Osteocyte (in vitro differentiated cells): Measurements from ENCODE around the gene SOHLH2. TPM values are rescaled to one million over a fixed set of nuclear protein-coding genes. Genes with fewer than 3 reads are reported as not detected.

Experiments
- DNase-seq: peaks from one replicate; pipeline ENCODE4 v3.0.0; 2021; ENCODE audit warnings: mixed read lengths; ENCODE audit not compliant: unreplicated experiment; ENCODE audit errors: extremely low spot score
- H3K27ac Mint-ChIP-seq: one replicate; pipeline ENCODE4 v1.8.0; 2021; ENCODE audit warnings: mild to moderate bottlenecking, mixed read lengths; ENCODE audit not compliant: unreplicated experiment
- H3K27me3 Mint-ChIP-seq: one replicate; pipeline ENCODE4 v1.8.0; 2021; ENCODE audit warnings: mixed read lengths; ENCODE audit not compliant: unreplicated experiment
- H3K36me3 Mint-ChIP-seq: one replicate; pipeline ENCODE4 v1.8.0; 2021; ENCODE audit warnings: mixed read lengths; ENCODE audit not compliant: unreplicated experiment
- H3K4me1 Mint-ChIP-seq: one replicate; pipeline ENCODE4 v1.8.0; 2021; ENCODE audit warnings: mixed read lengths; ENCODE audit not compliant: unreplicated experiment
- H3K4me3 Mint-ChIP-seq: one replicate; pipeline ENCODE4 v1.8.0; 2021; ENCODE audit warnings: mild to moderate bottlenecking, moderate library complexity, mixed read lengths; ENCODE audit not compliant: unreplicated experiment
- H3K9me3 Mint-ChIP-seq: one replicate; pipeline ENCODE4 v1.8.0; 2021; ENCODE audit warnings: mixed read lengths; ENCODE audit not compliant: unreplicated experiment
- CTCF ChIP-seq: fragments of 200-600 bp; sonication (generic); IDR thresholded peaks from 2 replicates; pipeline ENCODE4 v1.5.0; 2021; ENCODE audit warnings: antibody characterized with exemption, mild to moderate bottlenecking, moderate library complexity
- total RNA-seq: library from RNA; stranded (reverse); gene quantifications from 2 replicates; pipeline ENCODE4 v1.2.1, GENCODE V29; 2021

SOHLH2 gene
- total RNA-seq, 1 donor from 2014 or later = not detected

GRCh38 chr13:36142735-36143134 is 71.6 kb downstream of the SOHLH2 start:
- H3K9me3 Mint-ChIP-seq = peaks cover 8% of the 10 kb centered on the region
- no peak for DNase-seq
- no peaks in the 10 kb centered on the region for H3K4me1 Mint-ChIP-seq
- no peak overlapping the region for H3K4me3 Mint-ChIP-seq
- H3K36me3 Mint-ChIP-seq = peaks cover 3% of the 10 kb centered on the region
- no peak overlapping the region for H3K27ac Mint-ChIP-seq
- peaks cover 52% of the 10 kb centered on the region for H3K27me3 Mint-ChIP-seq
- TF ChIP-seq CTCF = no peak

- no peak overlapping the region for H3K27ac Mint-ChIP-seq
- H3K4me3 Mint-ChIP-seq = no peak overlapping the region
- DNase-seq = no peak
- H3K36me3 Mint-ChIP-seq = peaks cover 3% of the 10 kb centered on the region
- H3K27me3 Mint-ChIP-seq = peaks cover 74% of the 10 kb centered on the region
- peaks cover 8% of the 10 kb centered on the region for H3K9me3 Mint-ChIP-seq
- peaks cover 6% of the 10 kb centered on the region for H3K4me1 Mint-ChIP-seq
- no peak for TF ChIP-seq CTCF
Observed at GRCh38 chr13:36135876-36136275, 78.5 kb downstream of the SOHLH2 start.

- Mint-ChIP-seq H3K4me3 (no peak overlapping the region), H3K9me3 (no peaks in the 10 kb centered on the region), H3K4me1 (peaks cover 13% of the 10 kb centered on the region), H3K27ac (no peak overlapping the region), H3K27me3 (peaks cover 71% of the 10 kb centered on the region), H3K36me3 (no peaks in the 10 kb centered on the region)
- no peak for DNase-seq
- TF ChIP-seq CTCF = no peak
Observed at GRCh38 chr13:36134632-36135031, 79.7 kb downstream of the SOHLH2 start.

- peaks cover 13% of the 10 kb centered on the region for H3K4me1 Mint-ChIP-seq
- H3K27ac Mint-ChIP-seq = no peak overlapping the region
- H3K9me3 Mint-ChIP-seq = no peaks in the 10 kb centered on the region
- DNase-seq = no peak
- no peak for TF ChIP-seq CTCF
- peaks cover 71% of the 10 kb centered on the region for H3K27me3 Mint-ChIP-seq
- no peaks in the 10 kb centered on the region for H3K36me3 Mint-ChIP-seq
- no peak overlapping the region for H3K4me3 Mint-ChIP-seq
Observed at GRCh38 chr13:36133950-36134626, 80.3 kb downstream of the SOHLH2 start.

- no peaks in the 10 kb centered on the region for H3K36me3 Mint-ChIP-seq
- H3K27ac Mint-ChIP-seq = no peak overlapping the region
- no peak for DNase-seq
- no peak overlapping the region for H3K4me3 Mint-ChIP-seq
- no peak for TF ChIP-seq CTCF
- no peaks in the 10 kb centered on the region for H3K9me3 Mint-ChIP-seq
- H3K27me3 Mint-ChIP-seq = peaks cover 70% of the 10 kb centered on the region
- H3K4me1 Mint-ChIP-seq = peaks cover 13% of the 10 kb centered on the region
Observed at GRCh38 chr13:36132376-36132775, 82.0 kb downstream of the SOHLH2 start.
